Measurements from ENCODE around the gene PATZ1.
"Not testable (repeated sequence)": the region's sequence is repeated elsewhere in the genome, so short reads cannot be mapped to it uniquely, and the experiment has no call there.

PATZ1 gene, protein sequence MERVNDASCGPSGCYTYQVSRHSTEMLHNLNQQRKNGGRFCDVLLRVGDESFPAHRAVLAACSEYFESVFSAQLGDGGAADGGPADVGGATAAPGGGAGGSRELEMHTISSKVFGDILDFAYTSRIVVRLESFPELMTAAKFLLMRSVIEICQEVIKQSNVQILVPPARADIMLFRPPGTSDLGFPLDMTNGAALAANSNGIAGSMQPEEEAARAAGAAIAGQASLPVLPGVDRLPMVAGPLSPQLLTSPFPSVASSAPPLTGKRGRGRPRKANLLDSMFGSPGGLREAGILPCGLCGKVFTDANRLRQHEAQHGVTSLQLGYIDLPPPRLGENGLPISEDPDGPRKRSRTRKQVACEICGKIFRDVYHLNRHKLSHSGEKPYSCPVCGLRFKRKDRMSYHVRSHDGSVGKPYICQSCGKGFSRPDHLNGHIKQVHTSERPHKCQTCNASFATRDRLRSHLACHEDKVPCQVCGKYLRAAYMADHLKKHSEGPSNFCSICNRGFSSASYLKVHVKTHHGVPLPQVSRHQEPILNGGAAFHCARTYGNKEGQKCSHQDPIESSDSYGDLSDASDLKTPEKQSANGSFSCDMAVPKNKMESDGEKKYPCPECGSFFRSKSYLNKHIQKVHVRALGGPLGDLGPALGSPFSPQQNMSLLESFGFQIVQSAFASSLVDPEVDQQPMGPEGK

DNA sequence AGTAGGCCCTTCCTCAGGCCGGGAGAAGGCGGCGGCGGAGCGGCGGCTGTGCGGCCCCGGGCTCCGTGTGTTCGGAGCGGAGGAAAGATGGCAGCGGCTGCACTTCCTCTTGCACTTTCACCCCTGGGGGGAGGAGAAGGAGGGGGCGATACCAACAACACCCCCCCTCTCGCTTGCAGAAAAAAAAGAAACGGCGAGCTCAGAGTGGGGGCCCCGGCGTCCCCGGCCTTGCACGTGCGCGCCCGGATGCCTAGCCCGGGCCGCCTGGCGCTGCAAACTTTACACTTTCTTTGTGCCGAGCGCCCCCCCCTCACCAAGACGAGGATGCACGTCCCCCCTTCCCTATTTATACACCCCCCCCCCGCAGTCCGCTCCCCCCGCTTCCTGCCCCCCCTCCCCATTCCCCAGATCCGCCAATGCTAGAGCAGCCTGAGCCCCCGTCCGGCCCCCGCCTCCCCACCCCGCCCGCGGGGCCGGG lies at the start of gene PATZ1:
Gene PATZ1 (minus strand): TSS at position 92 of the 478 bp plus-strand sequence. CDS start 744 bp downstream, outside the sequence.
- peak; percentile 78 for DNase-seq (ENCODE audit: low read depth)

DNA sequence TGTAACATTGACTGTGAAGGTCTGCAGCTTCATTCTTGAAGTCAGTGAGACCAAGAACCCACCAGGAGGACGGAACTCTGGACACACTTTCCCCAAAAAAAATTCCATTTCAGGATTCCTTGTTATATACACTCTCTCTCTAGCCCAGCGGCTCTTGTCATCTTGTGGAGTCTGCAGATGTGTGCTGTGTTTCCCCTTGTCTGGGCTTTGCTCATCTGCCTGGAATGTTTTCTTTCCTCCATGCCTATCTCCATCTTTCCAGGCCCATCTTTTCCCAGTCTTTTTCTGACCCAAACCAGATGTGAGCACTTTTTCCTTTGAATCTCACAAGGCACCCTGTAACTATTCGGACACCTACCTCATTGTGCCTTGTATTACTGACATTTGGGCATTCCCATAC lies 48.2 kb upstream of the PATZ1 start:
- no peak for DNase-seq (ENCODE audit: low read depth)

- no peak for DNase-seq (ENCODE audit: low read depth)
These were observed 47.7 kb upstream of the PATZ1 start for GRCh38 chr22:31393893-31394292.

GRCh38 chr22:31378651-31379050 lies 32.5 kb upstream of the PATZ1 start:
- DNase-seq (ENCODE audit: low read depth), result not testable (repeated sequence)

DNA sequence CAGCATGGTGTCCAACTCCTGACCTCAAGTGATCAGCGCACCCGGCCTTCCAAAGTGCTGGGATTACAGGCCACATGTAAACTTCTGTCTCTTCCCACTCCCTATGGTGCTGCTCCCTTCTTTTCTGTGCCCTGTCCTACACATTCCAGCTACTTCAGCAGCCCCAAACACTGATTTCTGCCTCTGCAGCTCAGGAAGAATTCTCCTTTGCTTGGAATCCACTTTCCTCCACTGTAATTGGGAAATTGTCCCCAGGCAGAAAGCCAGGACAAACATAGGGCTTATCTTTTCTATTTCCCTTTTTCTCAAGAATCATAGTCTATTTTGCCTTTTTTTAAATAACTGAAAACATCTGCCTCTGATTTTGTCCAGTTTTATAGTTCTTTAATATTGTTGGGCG lies 32.0 kb upstream of the PATZ1 start:
- peak; percentile 14 for DNase-seq (ENCODE audit: low read depth)

DNA sequence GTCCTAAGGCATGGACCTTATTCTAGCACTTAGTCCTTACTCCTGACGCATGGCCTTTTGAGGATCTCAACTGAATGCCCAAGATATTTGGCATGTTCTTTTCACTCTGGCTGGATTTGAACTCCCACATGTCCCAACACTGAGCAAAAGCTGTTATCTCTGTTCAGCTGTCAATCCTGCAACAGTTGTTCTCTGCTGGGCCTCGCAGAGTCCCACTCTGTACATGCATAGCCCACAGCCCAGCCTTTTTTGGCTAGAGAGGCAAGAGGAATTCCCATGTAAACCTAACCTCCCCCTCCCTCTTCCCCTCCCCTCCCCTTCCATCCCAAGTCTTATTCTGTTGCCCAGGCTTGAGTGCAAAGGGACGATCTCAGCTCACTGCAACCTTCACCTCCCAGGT lies 31.5 kb upstream of the PATZ1 start:
- DNase-seq (ENCODE audit: low read depth), result no peak

GRCh38 chr22:31367426-31367825 lies 21.3 kb upstream of the PATZ1 start:
- no peak for DNase-seq (ENCODE audit: low read depth)

DNA sequence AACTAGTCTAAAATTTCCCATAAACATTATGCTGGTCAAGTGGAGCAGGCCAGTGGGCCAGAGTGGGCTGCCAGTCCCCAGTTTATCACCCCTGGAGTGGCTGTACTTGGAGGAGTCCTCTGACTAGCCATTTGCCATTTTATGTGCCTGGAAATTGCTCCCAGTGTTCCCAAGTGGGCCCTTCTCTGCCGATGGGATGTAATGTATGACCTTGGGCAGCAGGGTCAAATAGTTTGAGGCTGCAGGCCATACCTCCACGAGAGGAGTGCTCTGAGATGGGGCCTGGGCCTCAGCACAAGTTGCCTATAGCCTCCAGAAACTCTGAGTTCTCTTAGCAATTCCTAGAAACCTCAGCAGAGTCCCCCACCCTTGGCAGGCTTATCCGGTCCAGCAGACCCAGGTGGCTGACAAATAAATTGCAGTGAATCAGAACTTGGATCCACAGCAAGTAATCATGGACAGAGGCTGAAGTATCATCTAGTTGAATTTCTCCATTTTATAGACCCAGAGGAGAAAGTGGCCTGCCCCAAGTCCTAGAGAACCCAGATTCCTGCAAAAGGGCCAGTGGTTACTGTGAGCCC lies 17.8 kb upstream of the PATZ1 start:
- DNase-seq (ENCODE audit: low read depth), result no peak

GRCh38 chr22:31361743-31362142 lies 15.6 kb upstream of the PATZ1 start:
- no peak for DNase-seq (ENCODE audit: low read depth)

- no peak for DNase-seq (ENCODE audit: low read depth)
These were observed 13.9 kb upstream of the PATZ1 start for GRCh38 chr22:31360029-31360428.

DNA sequence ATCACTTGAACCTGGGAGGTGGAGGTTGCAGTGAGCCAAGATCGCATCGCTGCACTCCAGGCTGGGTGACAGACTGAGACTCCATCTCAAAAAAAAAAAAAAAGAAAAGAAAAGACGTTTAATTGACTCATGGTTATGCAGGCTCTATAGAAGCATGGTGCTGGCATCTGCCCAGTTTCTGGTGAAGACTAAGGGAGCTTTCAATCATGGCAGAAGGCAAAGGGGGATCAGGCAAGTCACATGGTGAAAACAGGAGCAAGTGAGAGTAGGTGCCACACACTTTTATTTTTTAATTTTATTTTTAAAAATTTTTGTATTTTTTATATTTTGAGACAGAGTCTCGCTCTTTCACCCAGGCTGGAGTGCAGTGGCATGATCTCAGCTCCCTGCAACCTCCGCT lies 8.4 kb upstream of the PATZ1 start:
- DNase-seq (ENCODE audit: low read depth), result no peak

DNA sequence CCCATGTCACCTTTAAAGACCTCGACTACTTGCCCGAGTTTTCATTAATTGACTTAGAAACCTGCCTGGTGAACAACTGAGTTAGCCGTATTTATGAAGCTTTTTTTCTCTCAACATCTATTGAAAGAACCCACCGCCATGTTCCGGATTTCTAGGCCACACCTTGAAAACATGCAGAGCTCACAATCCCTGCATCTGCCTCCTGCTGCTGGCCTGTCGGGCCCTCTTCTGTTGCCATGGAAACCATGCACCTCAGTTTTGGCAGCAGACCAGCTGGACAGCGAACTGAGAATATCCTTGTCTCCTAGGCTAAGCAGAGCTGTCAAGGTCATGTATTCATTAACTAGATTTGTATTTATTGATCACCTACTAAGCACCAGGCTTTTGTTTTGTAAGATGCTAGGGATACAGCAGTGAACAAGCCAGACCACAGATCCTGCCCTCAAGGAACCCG lies 4.3 kb upstream of the PATZ1 start:
- no peak for DNase-seq (ENCODE audit: low read depth)

DNA sequence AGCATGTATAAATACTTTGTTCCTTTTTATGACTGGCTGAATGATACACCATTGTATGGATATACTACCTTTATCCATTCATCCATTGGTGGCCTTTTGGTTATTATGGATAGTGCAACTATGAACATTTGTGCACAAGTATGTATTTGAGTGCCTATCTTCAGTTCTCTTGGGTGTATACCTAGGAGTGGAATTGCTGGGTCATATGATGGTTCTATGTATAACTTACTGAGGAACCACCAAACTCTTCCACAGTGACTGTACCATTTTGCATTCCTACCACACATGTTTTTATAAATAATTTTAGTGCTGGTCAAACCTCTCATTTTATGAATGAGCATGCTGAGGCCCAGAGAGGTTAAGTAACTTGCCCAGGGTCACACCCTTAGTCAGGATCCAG lies 3.8 kb upstream of the PATZ1 start:
- no peak for DNase-seq (ENCODE audit: low read depth)

GRCh38 chr22:31348766-31349165 lies 2.6 kb upstream of the PATZ1 start:
- no peak for DNase-seq (ENCODE audit: low read depth)

- DNase-seq (ENCODE audit: low read depth), result not testable (repeated sequence)
These were observed 1.8 kb upstream of the PATZ1 start for GRCh38 chr22:31348009-31348337.

GRCh38 chr22:31347251-31348008 lies 1.3 kb upstream of the PATZ1 start:
- peak; percentile 56 for DNase-seq (ENCODE audit: low read depth)

GRCh38 chr22:31346733-31347250 lies 646 bp upstream of the PATZ1 start:
- peak; percentile 34 for DNase-seq (ENCODE audit: low read depth)

GRCh38 chr22:31345331-31346254 lies 553 bp downstream of the PATZ1 start:
- DNase-seq (ENCODE audit: low read depth), result peak; percentile 80

GRCh38 chr22:31344578-31345330 lies 1.4 kb downstream of the PATZ1 start:
- DNase-seq (ENCODE audit: low read depth), result peak; percentile 55

- DNase-seq (ENCODE audit: low read depth), result no peak
These were observed 1.9 kb downstream of the PATZ1 start for GRCh38 chr22:31344256-31344577.

Measured in fibroblast of gingiva (primary cell).